NT2/D1 (cell line): ENCODE results near the gene CCL2.

Source experiments
- DNase-seq: peaks from one replicate; pipeline ENCODE4 v3.0.0-alpha.2; 2011; ENCODE audit warnings: low read depth, low spot score
- H3K27me3 ChIP-seq: 2 replicates; pipeline ENCODE4 v1.6.0; 2011; ENCODE audit warnings: mild to moderate bottlenecking; ENCODE audit not compliant: insufficient read length, insufficient read depth
- H3K36me3 ChIP-seq: 2 replicates; pipeline ENCODE4 v1.6.1; 2011; ENCODE audit warnings: mild to moderate bottlenecking, low read length, mixed read lengths; ENCODE audit not compliant: insufficient read depth, insufficient read length
- H3K4me1 ChIP-seq: 2 replicates; pipeline ENCODE4 v1.5.1; 2011; ENCODE audit not compliant: insufficient read depth, insufficient read length
- H3K4me3 ChIP-seq: 2 replicates; pipeline ENCODE4 v1.5.1; 2011; ENCODE audit warnings: low read depth; ENCODE audit not compliant: insufficient read length
- H3K9ac ChIP-seq: 2 replicates; pipeline ENCODE4 v1.6.0; 2011; ENCODE audit warnings: low read depth; ENCODE audit not compliant: insufficient read length
- H3K9me3 ChIP-seq: 2 replicates; pipeline ENCODE4 v1.5.1; 2011; ENCODE audit warnings: mild to moderate bottlenecking, low read length; ENCODE audit not compliant: insufficient read depth
- SUZ12 ChIP-seq: IDR thresholded peaks from 2 replicates; pipeline ENCODE4 v1.6.1; 2011; ENCODE audit not compliant: insufficient read length, insufficient read depth; ENCODE audit errors: extremely low read depth
- YY1 ChIP-seq: IDR thresholded peaks from 2 replicates; pipeline ENCODE4 v1.6.1; 2011; ENCODE audit not compliant: insufficient read length, insufficient read depth
- ZNF274 ChIP-seq: IDR thresholded peaks from 2 replicates; pipeline ENCODE4 v1.6.1; 2011; ENCODE audit warnings: mild to moderate bottlenecking, low read depth, low read length

Gene CCL2

DNA sequence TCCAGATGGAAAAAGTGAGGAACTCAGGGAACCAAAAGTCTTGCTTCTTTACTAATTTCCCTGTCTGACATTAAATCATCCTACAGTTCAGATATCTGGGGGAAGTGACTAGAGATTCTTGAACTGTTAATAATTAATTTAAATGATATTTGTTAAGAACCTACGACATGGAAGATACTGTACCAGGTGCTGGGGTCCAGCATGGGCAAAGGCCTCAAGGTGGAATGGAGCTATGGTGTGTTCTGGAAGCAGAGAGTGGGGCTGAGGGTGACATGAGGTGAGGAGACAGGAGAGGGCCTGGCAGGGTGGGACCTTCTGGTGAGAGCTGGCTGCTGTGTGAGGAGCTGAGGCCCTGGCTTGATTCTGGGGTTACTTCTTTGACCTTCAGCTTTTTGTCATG lies 6.0 kb upstream of the CCL2 start:
- no peak for DNase-seq
- no peaks in the 10 kb centered on the region for H3K36me3 ChIP-seq
- no peaks in the 10 kb centered on the region for H3K9me3 ChIP-seq
- no peak overlapping the region for H3K9ac ChIP-seq
- TF ChIP-seq YY1 (no peak), ZNF274 (no peak), SUZ12 (no peak)
- no peak overlapping the region for H3K4me3 ChIP-seq
- no peaks in the 10 kb centered on the region for H3K27me3 ChIP-seq
- H3K4me1 ChIP-seq = peaks cover 4% of the 10 kb centered on the region

GRCh38 chr17:34249478-34249877 lies 5.6 kb upstream of the CCL2 start:
- no peak for DNase-seq

DNA sequence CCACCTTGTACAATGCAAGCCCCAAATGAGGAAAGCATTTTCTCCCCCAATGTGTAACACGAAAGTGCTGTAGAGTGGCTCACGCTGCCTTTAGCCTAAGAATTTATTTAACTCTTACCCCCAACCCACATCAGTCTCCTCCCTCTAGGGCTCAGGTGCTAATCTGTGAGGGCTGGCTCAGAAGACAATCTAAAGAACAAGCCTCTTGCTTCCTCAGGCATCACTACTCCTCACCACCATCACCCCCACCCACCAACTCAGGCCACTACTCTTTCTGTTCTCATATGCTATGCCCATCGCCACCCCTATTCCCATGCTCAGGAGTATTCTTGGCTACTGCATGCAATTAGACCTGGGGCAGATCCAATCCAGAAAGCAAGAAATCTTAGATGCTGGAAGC lies 3.9 kb upstream of the CCL2 start:
- no peak for DNase-seq
- TF ChIP-seq SUZ12 (no peak), ZNF274 (no peak), YY1 (no peak)
- H3K4me3 ChIP-seq = no peak overlapping the region
- no peaks in the 10 kb centered on the region for H3K27me3 ChIP-seq
- no peak overlapping the region for H3K9ac ChIP-seq
- peaks cover 6% of the 10 kb centered on the region for H3K4me1 ChIP-seq
- no peaks in the 10 kb centered on the region for H3K9me3 ChIP-seq
- peaks cover 1% of the 10 kb centered on the region for H3K36me3 ChIP-seq

More at GRCh38 chr17:34249478-34249877, 5.6 kb upstream of the CCL2 start:
- H3K9ac ChIP-seq = no peak overlapping the region
- H3K36me3 ChIP-seq = no peaks in the 10 kb centered on the region
- H3K4me1 ChIP-seq = peaks cover 6% of the 10 kb centered on the region
- no peaks in the 10 kb centered on the region for H3K27me3 ChIP-seq
- H3K9me3 ChIP-seq = no peaks in the 10 kb centered on the region
- no peak overlapping the region for H3K4me3 ChIP-seq
- TF ChIP-seq ZNF274 (no peak), SUZ12 (no peak), YY1 (no peak)

DNA sequence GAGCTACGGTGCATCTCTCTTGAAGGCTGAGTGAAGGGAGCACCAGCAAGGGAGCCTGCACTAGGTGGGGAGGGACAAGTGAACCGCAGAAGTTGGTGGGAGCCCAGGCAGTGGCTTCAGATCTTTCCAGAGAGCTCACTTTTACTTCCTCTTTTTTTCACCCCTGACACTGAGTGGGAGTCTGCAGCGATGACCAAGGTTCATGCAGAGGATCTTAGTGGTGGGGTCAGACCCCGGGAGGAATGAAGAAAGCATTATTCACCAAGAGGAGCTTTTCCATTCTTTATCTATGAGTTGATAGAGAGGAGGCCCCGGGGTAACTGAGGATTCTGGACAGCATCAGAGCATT lies 3.0 kb upstream of the CCL2 start:
- Histone ChIP-seq H3K9me3 (no peaks in the 10 kb centered on the region), H3K4me3 (no peak overlapping the region), H3K36me3 (peaks cover 9% of the 10 kb centered on the region), H3K4me1 (peaks cover 6% of the 10 kb centered on the region), H3K27me3 (no peaks in the 10 kb centered on the region), H3K9ac (no peak overlapping the region)
- DNase-seq = no peak
- TF ChIP-seq SUZ12 = no peak

- no peaks in the 10 kb centered on the region for H3K27me3 ChIP-seq
- no peak overlapping the region for H3K9ac ChIP-seq
Observed at GRCh38 chr17:34252444-34253138, 2.5 kb upstream of the CCL2 start.

GRCh38 chr17:34253139-34253525 lies 2.0 kb upstream of the CCL2 start:
- H3K36me3 ChIP-seq = peaks cover 11% of the 10 kb centered on the region
- no peak overlapping the region for H3K9ac ChIP-seq
- H3K9me3 ChIP-seq = no peaks in the 10 kb centered on the region
- peaks cover 6% of the 10 kb centered on the region for H3K4me1 ChIP-seq
- H3K27me3 ChIP-seq = no peaks in the 10 kb centered on the region
- no peak for DNase-seq
- no peak for TF ChIP-seq SUZ12
- no peak overlapping the region for H3K4me3 ChIP-seq

More at GRCh38 chr17:34252444-34253138, 2.5 kb upstream of the CCL2 start:
- no peak for DNase-seq
- Histone ChIP-seq H3K4me3 (no peak overlapping the region), H3K9me3 (no peaks in the 10 kb centered on the region), H3K36me3 (peaks cover 11% of the 10 kb centered on the region), H3K4me1 (peaks cover 6% of the 10 kb centered on the region)
- TF ChIP-seq YY1 (no peak), SUZ12 (no peak), ZNF274 (no peak)

DNA sequence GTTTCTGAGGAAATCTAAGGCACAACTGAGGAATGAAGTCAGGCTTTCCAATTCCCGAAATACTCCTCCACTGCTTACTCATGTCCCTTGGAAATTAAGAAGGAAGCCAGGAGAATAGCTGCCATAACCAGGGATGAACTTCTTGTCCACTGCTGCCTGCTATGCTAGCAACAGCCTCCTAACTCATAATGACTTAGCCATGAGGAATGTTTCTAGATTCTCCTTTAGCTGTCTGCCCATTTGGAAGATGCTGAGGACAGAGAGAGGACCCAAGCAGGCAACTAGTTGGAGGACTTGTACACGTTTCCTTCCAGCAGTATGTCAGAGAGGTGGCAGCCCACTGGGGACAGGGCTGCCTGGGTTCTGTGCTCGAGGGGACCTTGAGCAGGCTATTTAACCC lies 939 bp upstream of the CCL2 start:
- peaks cover 6% of the 10 kb centered on the region for H3K4me1 ChIP-seq
- H3K9ac ChIP-seq = no peak overlapping the region
- no peaks in the 10 kb centered on the region for H3K27me3 ChIP-seq
- DNase-seq = no peak
- H3K36me3 ChIP-seq = peaks cover 11% of the 10 kb centered on the region
- no peaks in the 10 kb centered on the region for H3K9me3 ChIP-seq
- no peak for TF ChIP-seq SUZ12
- TF ChIP-seq YY1 = no peak
- no peak for TF ChIP-seq ZNF274
- no peak overlapping the region for H3K4me3 ChIP-seq
